Caco-2 (cell line): ENCODE data around the gene ZNRF2. TPM values are rescaled to one million over a fixed set of nuclear protein-coding genes. Genes with fewer than 3 reads are reported as not detected.

Source experiments
- BruUV-seq: library from RNA; stranded (reverse); fragments of 400-500 nt; replicated peaks from 2 replicates; lab custom pipeline; 2021; lab: Mats Ljungman, UMichigan
- CTCF ChIA-PET: fragments of 300-600 bp; sonication (Branson Sonifier 250); formaldehyde crosslinking; loops from one replicate; lab custom pipeline; 2022; ENCODE audit warnings: antibody characterized with exemption; lab: Charles Lee
- POLR2A ChIA-PET: fragments of 300-600 bp; sonication (Branson Sonifier 250); formaldehyde crosslinking; loops from one replicate; lab custom pipeline; 2022; ENCODE audit warnings: antibody characterized with exemption; lab: Charles Lee
- DNase-seq, 2 experiments: peaks; one replicate each; pipeline versions ENCODE4 v3.0.0 to v3.0.0-alpha.2; 2020 to 2022
- H3K27me3 ChIP-seq: replicated peaks from 2 replicates; pipeline ENCODE4 v1.6.0; 2011; ENCODE audit warnings: low read length; ENCODE audit not compliant: control insufficient read depth, insufficient read depth
- H3K36me3 ChIP-seq: 2 replicates; pipeline ENCODE4 v1.5.1; 2011; ENCODE audit warnings: low read length; ENCODE audit not compliant: control insufficient read depth, insufficient read depth
- H3K4me1 ChIP-seq: fragments of 250-450 bp; sonication (Bioruptor Pico); 2 replicates; pipeline ENCODE4 v1.5.1; 2020; ENCODE audit warnings: mild to moderate bottlenecking
- H3K4me3 ChIP-seq: 2 replicates; pipeline ENCODE4 v1.5.1; 2011; ENCODE audit warnings: low read depth, mild to moderate bottlenecking, control low read depth, low read length
- H3K9me3 ChIP-seq: fragments of 250-450 bp; sonication (Bioruptor Pico); 2 replicates; pipeline ENCODE4 v1.5.1; 2020; ENCODE audit warnings: mild to moderate bottlenecking, moderate library complexity
- H3K27ac Mint-ChIP-seq: one replicate; pipeline ENCODE4 v1.8.0; 2022; ENCODE audit warnings: mixed read lengths; ENCODE audit not compliant: unreplicated experiment
- H3K27me3 Mint-ChIP-seq: one replicate; pipeline ENCODE4 v1.8.0; 2022; ENCODE audit warnings: mixed read lengths; ENCODE audit not compliant: insufficient read depth, unreplicated experiment
- H3K36me3 Mint-ChIP-seq: one replicate; pipeline ENCODE4 v1.8.0; 2022; ENCODE audit warnings: mild to moderate bottlenecking, mixed read lengths; ENCODE audit not compliant: insufficient read depth, unreplicated experiment
- H3K4me1 Mint-ChIP-seq: one replicate; pipeline ENCODE4 v1.8.0; 2022; ENCODE audit warnings: low read depth, mixed read lengths; ENCODE audit not compliant: unreplicated experiment
- H3K4me3 Mint-ChIP-seq: one replicate; pipeline ENCODE4 v1.8.0; 2022; ENCODE audit warnings: mild to moderate bottlenecking, moderate library complexity, mixed read lengths; ENCODE audit not compliant: unreplicated experiment
- H3K9me3 Mint-ChIP-seq: one replicate; pipeline ENCODE4 v1.8.0; 2022; ENCODE audit warnings: mixed read lengths; ENCODE audit not compliant: unreplicated experiment
- CTCF ChIP-seq, 2 experiments: fragments of 200-600 bp in 1 of 2; IDR thresholded peaks; 1 replicate in 1 of 2; 2 replicates in 1 of 2; pipeline versions ENCODE4 v1.5.1 to v1.8.0; 2011 to 2022; ENCODE audit warnings: antibody characterized with exemption in 1 of 2, control low read depth in 1 of 2, inconsistent platforms in 1 of 2, low read depth in 1 of 2, low read length in 1 of 2, mild to moderate bottlenecking in 1 of 2, moderate library complexity in 1 of 2; ENCODE audit not compliant: insufficient read depth in 1 of 2, severe bottlenecking in 1 of 2, unreplicated experiment in 1 of 2
- intact Hi-C: fragments of 100-400 bp; cut with micrococcal nuclease; formaldehyde crosslinking; loops from one replicate; pipeline ENCODE4 v1.10.0; 2022; ENCODE audit not compliant: unreplicated experiment
- total RNA-seq: library from RNA; stranded (reverse); gene quantifications from 2 replicates; pipeline ENCODE4 v1.2.3, GENCODE V29; 2022

The ZNRF2 gene
- total RNA-seq, 1 experiment from 2014 or later: 9.0 TPM

GRCh38 chr7:30270921-30271320 is 13.5 kb upstream of the ZNRF2 start:
- H3K36me3 Mint-ChIP-seq: no peaks in the 10 kb centered on the region
- H3K27me3 Mint-ChIP-seq: no peaks in the 10 kb centered on the region
- Histone ChIP-seq H3K4me1 (no peaks in the 10 kb centered on the region), H3K27me3 (no peaks in the 10 kb centered on the region), H3K36me3 (no peaks in the 10 kb centered on the region), H3K9me3 (no peaks in the 10 kb centered on the region), H3K4me3 (no peak overlapping the region)
- intact Hi-C loops: no loop called here
- TF ChIP-seq CTCF (IDR thresholded peaks at IDR 0.05; ENCODE audit: insufficient read depth in 1 of 2, low read depth in 1 of 2, low read length in 1 of 2, severe bottlenecking in 1 of 2, unreplicated experiment in 1 of 2): no peak
- no peak for DNase-seq
- no peak overlapping the region for H3K27ac Mint-ChIP-seq
- no peak overlapping the region for H3K4me3 Mint-ChIP-seq
- CTCF ChIA-PET: no interaction called here
- H3K4me1 Mint-ChIP-seq: no peaks in the 10 kb centered on the region
- POLR2A ChIA-PET: no interaction called here
- BruUV-seq: no TSS peak
- no peaks in the 10 kb centered on the region for H3K9me3 Mint-ChIP-seq

GRCh38 chr7:30272126-30272525 is 12.3 kb upstream of the ZNRF2 start:
- POLR2A ChIA-PET: no interaction called here
- H3K27ac Mint-ChIP-seq: no peak overlapping the region
- H3K27me3 Mint-ChIP-seq: no peaks in the 10 kb centered on the region
- no peaks in the 10 kb centered on the region for H3K4me1 Mint-ChIP-seq
- no TSS peak for BruUV-seq
- Histone ChIP-seq H3K4me1 (no peaks in the 10 kb centered on the region), H3K27me3 (no peaks in the 10 kb centered on the region), H3K9me3 (no peaks in the 10 kb centered on the region), H3K36me3 (no peaks in the 10 kb centered on the region), H3K4me3 (no peak overlapping the region)
- H3K9me3 Mint-ChIP-seq: no peaks in the 10 kb centered on the region
- intact Hi-C loops: no loop called here
- no peak for TF ChIP-seq CTCF (IDR thresholded peaks at IDR 0.05; ENCODE audit: insufficient read depth in 1 of 2, low read depth in 1 of 2, low read length in 1 of 2, severe bottlenecking in 1 of 2, unreplicated experiment in 1 of 2)
- no peak overlapping the region for H3K4me3 Mint-ChIP-seq
- CTCF ChIA-PET: no interaction called here
- no peak for DNase-seq
- no peaks in the 10 kb centered on the region for H3K36me3 Mint-ChIP-seq

DNA sequence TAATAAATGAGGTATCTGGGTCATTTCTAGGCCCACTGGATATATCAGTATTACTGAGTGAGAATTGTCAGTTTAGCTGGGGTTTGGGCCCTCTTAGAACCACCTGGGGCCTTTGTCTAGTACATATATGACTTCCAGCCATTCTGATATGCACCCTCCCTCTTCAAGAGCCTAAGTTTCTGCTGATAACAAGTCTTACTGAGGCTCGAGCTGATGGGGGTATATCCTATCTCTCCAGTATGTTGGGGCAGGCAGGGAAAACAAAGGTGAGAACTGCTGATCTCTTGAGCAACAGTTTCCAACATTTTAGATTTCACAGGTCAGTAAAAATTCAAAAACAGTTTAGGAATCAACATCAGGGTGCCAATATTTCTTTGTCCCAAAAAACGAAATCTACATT is 10.8 kb upstream of the ZNRF2 start:
- H3K4me3 Mint-ChIP-seq: no peak overlapping the region
- CTCF ChIA-PET: no interaction called here
- no peak overlapping the region for H3K27ac Mint-ChIP-seq
- no peaks in the 10 kb centered on the region for H3K4me1 Mint-ChIP-seq
- H3K9me3 ChIP-seq: no peaks in the 10 kb centered on the region
- no peak for DNase-seq
- no TSS peak for BruUV-seq
- POLR2A ChIA-PET: no interaction called here
- no peak for TF ChIP-seq CTCF (IDR thresholded peaks at IDR 0.05; ENCODE audit: insufficient read depth in 1 of 2, low read depth in 1 of 2, low read length in 1 of 2, severe bottlenecking in 1 of 2, unreplicated experiment in 1 of 2)
- no peaks in the 10 kb centered on the region for H3K36me3 Mint-ChIP-seq
- no peaks in the 10 kb centered on the region for H3K36me3 ChIP-seq
- H3K4me3 ChIP-seq: no peak overlapping the region
- intact Hi-C loops: no loop called here
- H3K27me3 Mint-ChIP-seq: no peaks in the 10 kb centered on the region
- H3K9me3 Mint-ChIP-seq: no peaks in the 10 kb centered on the region
- H3K4me1 ChIP-seq: no peaks in the 10 kb centered on the region
- H3K27me3 ChIP-seq: no peaks in the 10 kb centered on the region
